Femur (tissue), 1 donor: Measurements from ENCODE around the gene RNF26.
A peak's percentile ranks its signal among the peaks of the same experiment; 100 is the strongest.

ENCODE experiments used
- DNase-seq: peaks from one replicate; pipeline ENCODE4 v3.0.0-alpha.2; 2017

RNF26 gene

DNA sequence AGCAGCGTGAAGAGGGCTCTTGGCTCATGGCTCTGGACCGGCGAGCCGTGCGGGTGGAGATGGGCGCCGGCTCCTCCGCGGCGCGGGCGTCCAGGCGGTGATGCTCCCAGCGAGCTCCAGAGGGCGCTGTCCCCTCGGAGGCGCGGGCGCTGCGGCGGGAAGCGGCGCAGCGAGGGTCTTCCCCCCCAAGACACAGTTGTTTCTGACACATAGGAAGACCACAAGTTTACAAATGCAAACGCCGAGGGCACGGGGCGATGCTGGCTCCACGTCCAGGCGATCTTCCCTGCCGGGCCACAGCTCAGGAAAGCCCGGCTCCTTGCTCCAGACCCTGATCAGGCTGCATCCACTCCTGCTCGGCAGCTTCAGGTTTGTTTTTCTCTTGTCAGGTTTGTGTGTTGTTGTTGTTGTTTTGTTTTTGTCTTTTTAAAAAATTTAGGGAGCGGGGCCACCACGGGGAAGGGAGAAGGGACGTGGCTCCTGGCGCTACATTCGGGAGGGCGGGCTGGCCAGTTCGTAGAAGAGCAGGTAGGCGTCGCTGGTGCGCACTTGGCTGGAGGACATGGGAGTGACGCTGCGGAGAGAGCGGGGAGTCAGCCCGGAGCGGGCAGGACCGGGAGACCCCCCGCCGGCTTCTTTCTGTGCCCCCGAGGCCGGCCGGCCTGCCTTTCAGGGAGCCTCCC lies 22.2 kb downstream of the RNF26 start:
- DNase-seq = peak; percentile 92

- DNase-seq = no peak
These were observed 22.7 kb downstream of the RNF26 start for GRCh38 chr11:119357074-119357473.

- DNase-seq = no peak
These were observed 25.3 kb downstream of the RNF26 start for GRCh38 chr11:119359365-119360214.

DNA sequence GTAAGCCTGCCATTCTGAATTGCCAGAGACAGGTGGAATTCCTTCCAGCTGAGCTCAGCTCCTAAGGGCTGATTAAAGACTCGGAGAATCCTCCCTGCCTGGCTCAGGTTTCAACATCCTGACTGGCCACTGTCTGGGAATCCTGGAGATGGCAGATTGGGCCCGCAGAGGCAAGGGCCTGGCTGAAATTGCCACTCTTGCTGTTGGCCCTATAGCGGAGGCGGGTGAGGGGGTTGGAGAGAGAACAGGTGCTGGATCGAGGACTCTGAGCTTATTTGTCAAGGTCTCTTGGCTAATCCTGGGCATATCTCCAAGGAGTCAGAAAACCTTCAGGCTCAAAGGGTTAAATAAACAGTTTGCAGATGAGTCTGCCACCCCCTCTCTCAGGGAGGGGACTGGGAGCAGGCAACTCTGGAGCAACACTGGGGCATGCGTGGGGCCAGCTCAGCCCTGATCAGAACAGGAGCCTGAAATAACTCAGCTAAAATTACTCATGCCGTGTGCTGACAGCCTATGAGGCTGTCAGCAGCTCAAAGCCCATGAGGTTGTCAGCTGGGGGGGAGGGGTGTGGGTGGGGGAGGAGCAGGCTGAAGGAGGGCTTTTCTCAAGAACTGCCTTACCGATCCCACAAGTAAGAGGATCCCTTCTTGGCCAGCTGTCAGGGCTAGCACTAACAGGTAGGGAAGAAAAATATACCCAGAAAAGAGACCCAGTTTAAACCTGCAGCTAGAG lies 26.9 kb downstream of the RNF26 start:
- peak; percentile 68 for DNase-seq

GRCh38 chr11:119361941-119362725 lies 27.8 kb downstream of the RNF26 start:
- no peak for DNase-seq

DNA sequence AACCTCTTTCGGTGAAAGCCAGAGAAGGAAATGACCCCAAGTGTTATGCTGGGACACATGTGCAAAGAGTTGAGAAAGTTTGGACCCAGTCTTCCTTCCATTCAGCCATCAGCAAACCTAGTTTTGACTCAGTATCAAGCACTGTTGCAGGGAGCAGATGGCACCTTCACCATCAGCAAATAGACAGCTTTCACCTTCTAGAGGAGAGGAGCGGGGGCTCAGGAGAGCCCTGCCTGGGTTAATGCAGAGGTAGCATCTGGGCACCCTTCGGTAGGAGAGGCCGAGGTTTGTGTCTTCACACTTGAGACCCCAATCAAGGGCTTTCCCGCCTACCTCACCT lies 28.4 kb downstream of the RNF26 start:
- no peak for DNase-seq

- peak; percentile 28 for DNase-seq
These were observed 28.9 kb downstream of the RNF26 start for GRCh38 chr11:119363081-119363850.

DNA sequence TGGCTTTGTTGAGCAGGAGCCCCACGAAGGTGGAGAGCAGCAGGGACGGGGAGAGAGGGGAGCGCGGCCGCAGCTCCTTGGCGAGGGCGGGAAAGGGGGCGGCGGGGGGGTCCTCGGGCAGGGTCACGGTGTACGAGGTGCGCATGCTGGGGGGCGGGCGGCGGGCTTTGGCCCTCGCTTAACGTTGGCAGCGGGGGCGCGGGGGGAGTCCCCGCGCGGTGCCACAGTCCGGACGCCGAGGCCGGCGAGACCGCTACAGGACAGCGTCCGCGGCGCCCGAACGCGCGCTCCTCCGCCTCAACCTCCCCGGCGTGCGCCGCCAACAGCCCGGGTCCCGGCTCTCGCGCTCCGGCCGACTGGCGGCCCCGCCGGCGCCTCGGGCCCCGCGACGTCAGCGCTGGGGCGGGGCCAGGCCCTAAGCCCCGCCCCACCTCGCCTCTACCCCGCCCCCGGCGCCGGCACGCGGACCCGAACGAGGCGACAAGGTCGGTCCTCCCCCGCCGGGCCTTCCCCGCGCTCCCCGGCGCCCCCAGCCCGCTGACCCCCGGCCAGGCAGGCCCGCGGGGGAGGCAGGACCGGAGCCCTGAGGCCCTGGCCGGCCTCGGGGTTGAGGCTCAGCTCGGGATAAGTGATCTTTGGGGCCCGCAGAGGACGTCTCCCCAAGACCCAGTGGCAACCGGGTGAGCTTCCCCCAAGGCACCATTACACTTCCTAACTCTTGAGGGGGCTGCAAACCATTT lies 29.7 kb downstream of the RNF26 start:
- peak; percentile 72 for DNase-seq

DNA sequence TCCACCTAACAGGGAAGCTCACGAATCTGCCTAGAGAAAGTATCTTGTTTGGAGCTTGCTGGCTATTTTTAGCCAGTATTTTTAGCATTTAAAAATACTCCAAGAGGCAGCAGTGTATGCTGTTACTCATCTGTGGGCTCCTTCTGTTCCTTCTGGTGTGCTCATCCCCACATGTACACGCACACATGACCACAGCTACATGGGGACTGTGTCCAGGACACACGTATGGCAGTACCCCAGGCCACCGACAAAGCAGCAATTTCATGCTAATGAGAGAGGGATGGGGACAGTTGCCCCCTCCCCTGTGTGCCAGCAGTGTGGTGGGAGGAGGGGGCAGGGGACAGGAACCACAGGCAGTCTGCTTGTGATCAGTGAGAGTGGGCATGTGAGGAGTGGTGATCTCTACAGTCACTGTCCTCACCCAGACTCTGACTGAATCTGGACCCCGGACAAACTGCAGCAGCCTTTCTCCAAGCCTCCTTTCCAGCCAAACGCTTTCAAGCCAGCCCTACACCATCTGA lies 30.8 kb downstream of the RNF26 start:
- DNase-seq = peak; percentile 36

- DNase-seq = peak; percentile 22
These were observed 32.6 kb downstream of the RNF26 start for GRCh38 chr11:119366690-119367620.

GRCh38 chr11:119367661-119368120 lies 33.4 kb downstream of the RNF26 start:
- peak; percentile 42 for DNase-seq

GRCh38 chr11:119368121-119369034 lies 34.1 kb downstream of the RNF26 start:
- DNase-seq = peak; percentile 81

DNA sequence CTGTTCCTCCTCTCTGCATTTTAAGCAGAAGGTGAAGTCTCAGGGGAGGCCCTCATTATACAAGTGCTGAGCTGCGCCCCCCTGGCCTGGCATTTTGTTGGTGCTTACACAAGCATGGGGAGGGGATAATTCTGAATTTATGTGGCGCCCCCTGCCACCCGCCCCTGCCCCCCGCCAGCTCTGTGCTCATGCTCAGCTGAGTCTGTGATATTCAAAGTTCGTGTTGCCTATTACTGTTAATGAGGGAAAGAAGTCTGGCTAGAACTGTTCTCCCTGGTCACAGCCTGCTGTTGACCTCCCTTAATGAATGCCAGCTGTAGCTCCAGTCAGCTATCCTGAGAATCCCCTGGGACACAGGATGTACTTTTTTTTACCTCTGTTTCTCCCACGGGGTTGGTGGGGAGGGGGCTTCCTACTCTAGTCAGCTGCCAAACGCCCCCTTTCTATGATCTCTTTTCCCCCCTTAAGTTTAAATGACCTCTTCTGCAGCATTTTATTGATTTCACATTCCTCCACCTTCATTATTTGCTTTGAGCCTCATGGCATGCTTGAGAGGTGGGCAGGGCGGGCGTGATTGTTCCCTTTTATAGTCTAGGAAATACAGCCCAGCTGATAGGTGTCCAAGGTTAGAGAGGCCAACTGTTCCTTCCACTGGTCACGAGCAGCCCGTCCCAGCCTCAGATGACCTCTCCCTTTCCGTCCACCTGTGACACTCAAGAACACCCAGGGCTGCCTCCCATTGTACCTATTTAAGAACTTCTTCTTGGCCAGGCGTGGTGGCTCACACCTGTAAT lies 35.0 kb downstream of the RNF26 start:
- DNase-seq = no peak

GRCh38 chr11:119370486-119371046 lies 36.2 kb downstream of the RNF26 start:
- peak; percentile 48 for DNase-seq

- no peak for DNase-seq
These were observed 36.8 kb downstream of the RNF26 start for GRCh38 chr11:119371067-119371601.

- DNase-seq = peak; percentile 54
These were observed 37.5 kb downstream of the RNF26 start for GRCh38 chr11:119371778-119372182.
